ENCODE measurements around the gene TIMM22.

Gene TIMM22

DNA sequence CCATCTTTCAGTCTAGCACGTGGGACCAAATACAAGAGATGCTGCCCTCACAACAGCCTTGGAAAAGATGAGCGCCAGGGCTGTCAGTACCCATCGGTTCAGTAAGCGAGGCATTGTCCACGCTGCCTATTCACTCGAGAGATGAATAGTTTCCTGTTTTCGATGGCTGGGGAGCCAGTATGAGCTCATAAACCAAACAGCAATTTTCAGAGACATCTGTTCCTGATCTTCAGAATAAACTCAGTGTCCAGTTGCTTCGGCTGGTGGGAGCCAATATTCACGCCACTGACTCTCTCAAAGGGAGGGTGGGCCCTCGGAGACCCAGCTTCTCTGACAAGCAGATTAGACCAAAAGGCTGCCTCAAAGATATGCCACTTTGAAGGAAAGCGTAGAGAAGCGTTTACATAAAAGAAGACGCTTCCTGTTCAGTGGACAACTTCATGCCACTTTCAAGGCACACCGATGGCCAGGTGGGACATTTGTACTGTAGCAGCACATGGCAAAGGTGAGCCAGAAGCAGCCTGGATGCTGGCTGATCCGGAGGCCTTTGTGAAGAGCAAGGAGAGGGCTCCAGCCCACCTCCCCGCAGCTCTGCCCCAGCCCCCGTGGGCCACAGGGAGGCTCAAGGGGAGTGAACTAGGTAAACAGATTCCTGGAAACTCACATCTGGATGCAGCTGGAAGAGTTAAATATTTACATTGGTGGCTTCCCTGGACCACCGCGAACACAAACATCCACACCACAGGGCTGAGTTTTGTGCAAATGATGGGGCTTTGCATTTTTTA lies 6.0 kb downstream of the TIMM22 start:
- no peak for DNase-seq

DNA sequence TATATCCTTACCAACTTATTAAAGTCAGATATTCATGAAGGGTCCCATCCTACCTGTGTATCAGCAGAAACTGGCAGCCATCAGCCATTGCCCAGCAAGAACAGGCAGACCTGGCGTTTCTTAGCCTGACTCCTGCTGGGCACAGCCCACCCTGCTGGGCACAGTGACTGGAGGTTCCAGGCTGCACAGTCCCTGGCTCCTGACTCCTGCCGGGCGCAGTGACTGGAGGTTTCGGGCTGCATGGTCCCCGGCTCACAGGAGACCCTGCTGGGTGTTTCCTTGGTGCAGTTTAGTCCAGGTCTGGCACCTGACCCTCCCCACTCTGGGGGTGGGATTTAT lies 6.7 kb downstream of the TIMM22 start:
- no peak for DNase-seq

DNA sequence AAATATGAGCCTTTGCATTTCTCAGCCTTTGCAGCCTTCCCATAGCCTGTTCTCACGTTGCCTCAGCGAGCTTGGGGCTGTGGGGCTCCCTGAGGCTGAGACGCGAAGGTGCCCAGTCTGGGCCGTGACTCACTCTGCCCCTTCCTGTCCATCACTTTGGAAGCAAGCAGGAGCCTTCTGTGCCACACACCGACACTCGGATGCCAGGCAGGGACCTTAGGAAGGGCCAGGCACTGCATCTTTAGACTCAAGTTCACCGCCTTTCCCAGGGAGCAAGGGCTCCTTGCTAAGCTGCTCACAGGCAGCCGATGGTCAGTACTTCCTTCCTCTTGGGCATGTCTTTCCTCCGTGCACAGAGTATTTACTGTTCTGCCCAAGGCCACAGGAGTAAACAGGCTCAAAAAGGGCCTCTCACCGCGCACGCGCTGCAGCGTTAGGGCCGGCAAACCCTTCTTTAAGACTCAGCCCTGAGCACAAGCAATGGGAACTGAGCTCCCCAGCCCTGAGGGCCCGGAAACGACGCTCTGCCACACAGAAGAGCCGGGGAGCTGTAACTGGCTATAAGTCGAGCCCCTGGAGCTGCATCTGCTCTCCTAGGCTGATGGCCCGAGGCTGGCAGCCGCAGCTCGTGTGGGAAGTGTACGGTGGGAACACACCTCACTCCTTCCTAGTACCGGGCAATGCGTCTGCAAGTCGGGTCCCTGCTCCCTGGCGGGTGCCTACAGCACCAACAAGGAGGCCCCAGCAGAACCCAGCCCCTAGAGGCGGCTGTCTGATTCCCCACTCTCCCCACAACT lies 7.2 kb downstream of the TIMM22 start:
- DNase-seq, result no peak

GRCh38 chr17:1004769-1005295 lies 7.9 kb downstream of the TIMM22 start:
- DNase-seq, result no peak

DNA sequence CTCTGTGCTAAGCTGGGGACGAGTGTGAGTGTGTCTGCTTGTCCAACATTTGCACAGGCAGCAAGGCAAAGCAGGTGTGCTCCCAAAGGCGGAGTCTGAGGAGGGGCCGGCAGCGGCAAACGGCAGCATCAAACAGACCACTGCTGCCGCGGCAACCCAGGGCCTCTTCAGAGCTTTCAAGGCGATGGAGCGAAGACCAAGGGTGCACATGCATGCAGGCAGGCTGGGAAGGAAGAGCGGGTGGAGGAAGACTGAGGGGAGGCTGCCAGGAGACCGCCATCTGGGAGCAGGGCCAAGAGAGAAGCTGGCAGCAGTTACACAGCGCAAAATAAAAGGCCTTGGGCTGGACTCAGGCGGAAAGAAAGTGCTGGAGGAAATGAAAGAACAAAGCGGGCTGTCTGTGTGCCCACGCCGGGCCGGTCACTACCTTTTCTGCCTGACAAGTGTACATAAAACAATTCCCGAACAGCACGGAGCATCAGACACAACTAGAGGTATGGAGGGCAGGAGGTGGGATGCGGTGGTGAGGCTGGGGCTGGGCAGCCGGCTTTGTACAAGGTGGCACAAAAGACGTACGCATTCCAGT lies 8.5 kb downstream of the TIMM22 start:
- no peak for DNase-seq

- DNase-seq, result no peak
Measured at GRCh38 chr17:1006054-1006453, 9.1 kb downstream of the TIMM22 start.

- DNase-seq, result no peak
Measured at GRCh38 chr17:1007310-1008007, 10.5 kb downstream of the TIMM22 start.

DNA sequence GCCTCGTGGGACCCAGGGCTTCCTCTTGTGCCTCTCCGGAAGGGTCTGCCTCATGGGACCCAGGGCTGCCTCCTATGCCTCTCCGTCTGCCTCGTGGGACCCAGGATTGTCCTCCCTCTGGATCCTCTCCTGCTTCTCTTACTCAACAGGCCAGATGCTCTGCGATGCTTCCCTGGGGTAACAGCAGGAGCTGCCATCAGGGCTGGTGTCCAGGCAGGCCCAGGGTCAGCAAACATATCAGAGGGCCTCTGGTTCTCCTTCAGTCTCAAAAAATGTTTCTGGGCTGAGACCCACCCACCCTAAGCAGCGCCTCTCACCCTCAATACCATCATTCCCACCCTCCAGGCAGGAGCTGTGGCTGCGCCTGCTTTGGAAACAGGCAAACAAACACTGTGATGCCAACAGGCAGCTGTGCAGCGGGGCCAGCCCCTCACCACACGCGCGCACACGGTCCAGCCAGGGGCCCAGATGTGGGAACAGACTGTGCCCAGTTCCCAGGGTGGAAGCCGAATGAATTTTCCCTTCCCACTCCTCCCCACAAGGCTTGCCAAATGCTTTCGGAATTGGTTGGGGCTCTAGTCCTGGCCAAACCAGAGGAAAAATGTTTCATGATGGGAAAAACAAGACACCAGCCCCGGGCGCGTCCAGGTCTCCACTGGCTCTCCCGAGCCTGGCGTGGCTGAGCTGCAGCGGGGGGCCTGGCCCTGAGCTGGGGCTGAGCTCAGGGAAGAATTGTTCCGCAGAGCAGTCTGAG lies 11.3 kb downstream of the TIMM22 start:
- no peak for DNase-seq

GRCh38 chr17:1009229-1010085 lies 12.5 kb downstream of the TIMM22 start:
- no peak for DNase-seq

DNA sequence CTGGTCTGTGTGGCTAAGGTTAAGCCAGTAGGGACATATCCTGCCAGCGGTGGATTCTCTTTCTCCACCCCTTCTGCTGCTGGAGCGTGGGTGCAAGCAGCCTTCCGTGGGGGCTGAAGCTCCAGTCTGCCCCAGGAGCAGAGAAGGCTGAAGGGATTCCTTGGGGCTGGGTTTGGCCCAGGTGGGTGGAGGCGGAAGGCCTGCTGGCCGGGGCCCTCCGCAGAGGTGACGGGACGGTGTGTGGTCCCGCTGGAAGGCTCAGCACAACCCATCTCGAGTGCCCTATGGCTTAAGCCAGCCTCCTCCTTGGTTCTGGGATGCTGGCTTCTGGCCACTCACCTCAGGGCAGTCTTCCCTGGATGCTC lies 13.1 kb downstream of the TIMM22 start:
- DNase-seq, result no peak

DNA sequence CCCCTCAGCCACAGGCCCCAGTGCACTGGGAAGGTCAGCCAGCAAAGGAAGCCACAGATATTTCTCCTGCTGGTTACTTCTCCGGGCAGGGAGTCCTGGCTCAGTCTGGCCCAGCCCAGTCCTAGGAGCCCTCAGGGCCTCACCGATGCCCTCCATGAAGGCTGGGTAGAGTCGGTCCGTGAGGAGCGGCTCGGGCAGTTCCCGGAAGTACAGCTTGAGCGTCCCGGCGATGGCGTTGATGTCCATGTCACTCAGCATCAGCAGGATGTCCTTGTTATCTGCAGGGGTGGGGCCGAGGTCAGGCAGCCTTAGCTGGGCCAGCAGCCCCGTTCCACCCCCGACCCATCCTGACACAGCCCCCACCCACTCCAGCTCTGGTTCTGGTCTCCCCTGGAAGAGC lies 13.7 kb downstream of the TIMM22 start:
- DNase-seq, result no peak

DNA sequence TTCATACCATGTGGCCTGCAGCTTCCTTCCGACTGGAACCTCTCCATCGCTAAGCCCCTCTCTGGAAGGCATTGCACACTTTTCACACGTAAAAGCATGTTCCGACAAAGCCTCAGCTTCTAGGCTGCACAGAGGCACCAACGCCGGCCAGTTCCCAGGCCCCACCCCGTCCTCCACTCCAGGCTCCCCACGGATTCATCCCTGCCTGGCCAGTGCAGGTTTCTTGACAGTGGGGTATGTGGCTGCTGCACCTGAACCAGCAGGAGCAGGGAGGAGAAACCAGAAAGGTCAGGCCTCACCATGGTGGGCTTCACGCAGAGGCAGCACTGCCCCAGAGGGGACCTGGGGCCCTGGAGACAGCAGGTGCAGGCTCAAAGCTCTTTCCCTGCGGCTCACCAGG lies 14.2 kb downstream of the TIMM22 start:
- no peak for DNase-seq

- no peak for DNase-seq
Measured at GRCh38 chr17:1011760-1012735, 15.1 kb downstream of the TIMM22 start.

DNA sequence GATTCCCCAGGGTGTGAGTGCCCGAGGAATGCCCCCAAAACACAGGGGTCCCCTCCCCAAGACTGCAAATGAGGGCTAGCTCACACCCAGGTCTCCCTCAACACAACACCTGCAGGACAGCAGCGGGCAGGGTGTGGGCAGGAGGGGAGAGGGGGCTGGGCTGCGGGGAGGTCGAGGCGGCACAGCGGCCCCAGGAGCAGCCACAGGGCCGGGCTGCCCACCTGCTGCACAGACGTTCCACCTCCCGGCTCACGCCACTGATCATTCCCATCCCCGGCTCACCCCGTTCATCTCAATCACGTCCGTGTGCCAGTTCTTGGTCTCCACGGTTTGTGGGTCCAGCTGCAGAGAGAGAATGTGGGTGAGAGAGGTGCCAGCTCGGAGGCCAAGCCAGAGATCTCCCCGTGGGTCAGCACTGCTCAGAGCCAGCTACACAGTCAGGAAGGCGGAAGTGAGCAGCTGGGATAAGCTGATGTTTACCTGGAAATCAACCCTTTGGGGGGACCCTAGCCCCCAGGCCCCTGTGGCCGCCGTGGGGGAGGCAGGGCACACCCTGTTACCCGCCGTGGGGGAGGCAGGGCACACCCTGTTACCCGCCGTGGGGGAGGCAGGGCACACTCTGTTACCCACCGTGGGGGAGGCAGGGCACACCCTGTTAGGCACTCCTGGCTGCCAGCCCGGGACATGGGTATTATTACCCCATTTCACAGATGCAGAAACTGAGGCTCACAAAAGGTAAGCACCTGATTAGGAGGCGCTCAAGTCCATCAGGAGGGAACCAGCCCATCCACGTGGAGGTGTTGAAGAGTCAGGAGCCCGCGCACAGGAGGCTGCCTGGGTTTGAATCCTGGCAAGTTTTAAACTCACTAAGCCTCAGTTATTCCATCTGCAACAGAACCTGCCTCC lies 16.1 kb downstream of the TIMM22 start:
- no peak for DNase-seq

- DNase-seq, result no peak
Measured at GRCh38 chr17:1013729-1014090, 16.8 kb downstream of the TIMM22 start.

DNA sequence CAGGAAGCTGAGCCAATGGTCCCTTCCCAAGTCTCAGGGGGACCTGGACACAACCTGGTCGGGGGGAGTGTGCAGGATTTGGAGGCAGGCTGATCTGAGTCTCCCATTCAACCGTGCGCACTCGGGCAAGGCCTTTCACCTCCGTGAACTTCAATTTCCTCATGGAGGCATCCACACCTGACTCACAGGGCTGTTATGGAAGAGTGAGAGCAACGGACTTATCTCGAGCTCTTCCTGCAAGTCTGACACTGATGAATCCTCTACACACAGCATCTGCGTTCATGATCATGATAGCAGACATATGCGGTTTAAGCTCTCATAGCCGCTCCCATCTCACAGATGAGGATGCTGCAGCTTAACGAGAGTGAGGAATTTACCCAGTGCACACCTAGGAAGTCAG lies 21.6 kb downstream of the TIMM22 start:
- no peak for DNase-seq

DNA sequence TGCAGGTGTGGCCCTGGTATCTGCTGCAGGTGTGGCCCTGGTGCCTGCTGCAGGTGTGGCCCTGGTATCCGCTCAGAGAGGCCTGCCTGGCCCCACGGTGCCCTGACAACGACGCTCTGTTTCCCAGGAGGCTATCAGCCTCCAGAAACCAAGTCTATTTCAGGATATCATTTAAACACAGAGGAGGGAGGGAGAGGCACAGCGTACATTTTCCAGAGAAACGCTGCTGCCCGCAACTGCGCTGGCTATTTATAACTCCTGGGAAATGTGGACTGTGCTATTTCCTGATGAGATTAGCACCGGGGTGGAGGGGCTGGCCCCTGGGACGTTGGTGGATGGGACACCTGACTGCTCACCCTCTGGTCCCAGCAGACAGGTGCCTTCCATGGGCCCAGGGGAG lies 22.5 kb downstream of the TIMM22 start:
- no peak for DNase-seq

DNA sequence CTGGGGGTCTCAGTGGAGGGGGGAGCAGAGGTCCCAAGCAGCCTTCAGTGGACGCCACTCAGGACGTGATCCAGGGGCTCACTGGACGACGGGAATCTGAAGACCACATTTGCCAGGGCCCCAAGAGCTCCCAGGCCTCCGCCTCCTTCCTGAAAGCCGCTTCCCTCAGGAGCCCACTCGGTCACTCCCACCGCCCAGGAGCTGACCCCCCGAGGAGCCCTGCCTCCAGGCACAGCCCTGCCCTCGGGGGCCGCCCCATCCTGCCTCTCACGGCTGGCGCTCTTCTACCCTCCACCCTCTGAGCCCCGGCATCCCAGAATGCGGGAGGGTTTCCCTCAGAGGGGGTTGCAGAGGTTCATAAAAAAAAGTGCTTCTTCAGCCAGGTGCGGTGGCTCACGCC lies 24.2 kb downstream of the TIMM22 start:
- no peak for DNase-seq
